DND-41 (cell line): ENCODE measurements around the gene COQ10A.
"Not testable (repeated sequence)": the region's sequence is repeated elsewhere in the genome, so short reads cannot be mapped to it uniquely, and the experiment has no call there.

Experiments used
- ATAC-seq: fragments of 200-7000 bp; cut with Tn5 transposase; 3 replicates; pipeline ENCODE4 v1.9.1; 2021; ENCODE audit warnings: low read depth; ENCODE audit not compliant: insufficient read depth
- DNase-seq: peaks from one replicate; pipeline ENCODE4 v3.0.0-alpha.2; 2020
- H2AFZ ChIP-seq: 2 replicates; pipeline ENCODE4 v1.6.0; 2012; ENCODE audit warnings: low read depth, low read length
- H3K27ac ChIP-seq: 2 replicates; pipeline ENCODE4 v1.5.1; 2012; ENCODE audit warnings: low read length, inconsistent platforms
- H3K27me3 ChIP-seq: fragments of 200-600 bp; sonication (generic); 2 replicates; pipeline ENCODE4 v1.6.0; 2012; ENCODE audit warnings: low read length, mild to moderate bottlenecking, inconsistent platforms; ENCODE audit not compliant: insufficient read depth, poor library complexity
- H3K36me3 ChIP-seq: 2 replicates; pipeline ENCODE4 v1.5.1; 2012; ENCODE audit warnings: low read length, inconsistent platforms; ENCODE audit not compliant: insufficient read depth
- H3K4me1 ChIP-seq: 2 replicates; pipeline ENCODE4 v1.5.1; 2012; ENCODE audit warnings: mild to moderate bottlenecking, low read length; ENCODE audit not compliant: insufficient read depth
- H3K4me2 ChIP-seq: 2 replicates; pipeline ENCODE4 v1.6.0; 2012; ENCODE audit warnings: mild to moderate bottlenecking, moderate library complexity, low read length, inconsistent platforms; ENCODE audit not compliant: insufficient read depth
- H3K4me3 ChIP-seq, 2 experiments: fragments of 200-600 bp in 1 of 2; shearing (Covaris generic) in 1 of 2; 2 replicates each; pipeline ENCODE4 v1.5.1; 2012 to 2016; ENCODE audit warnings: inconsistent platforms in 2 of 2, low read length in 2 of 2, mild to moderate bottlenecking in 2 of 2, low read depth in 1 of 2, moderate library complexity in 1 of 2
- H3K79me2 ChIP-seq: 2 replicates; pipeline ENCODE4 v1.6.0; 2012; ENCODE audit warnings: low read length, inconsistent platforms; ENCODE audit not compliant: insufficient read depth
- H3K9ac ChIP-seq: 2 replicates; pipeline ENCODE4 v1.6.0; 2012; ENCODE audit warnings: low read depth, mild to moderate bottlenecking, inconsistent platforms, low read length, moderate library complexity
- H3K9me3 ChIP-seq: 2 replicates; pipeline ENCODE4 v1.5.1; 2012; ENCODE audit warnings: low read length, moderate library complexity, mild to moderate bottlenecking, inconsistent platforms; ENCODE audit not compliant: insufficient read depth, severe bottlenecking
- H4K20me1 ChIP-seq: 2 replicates; pipeline ENCODE4 v1.6.0; 2012; ENCODE audit warnings: low read length; ENCODE audit not compliant: insufficient read depth
- EZH2 ChIP-seq: IDR thresholded peaks from 3 replicates; pipeline ENCODE4 v1.6.1; 2012; ENCODE audit warnings: borderline replicate concordance, low read depth, mild to moderate bottlenecking, moderate library complexity, low read length, inconsistent platforms; ENCODE audit not compliant: severe bottlenecking
- TF ChIP-seq, protein P1 (sequence below): IDR thresholded peaks from 2 replicates; pipeline ENCODE4 v1.5.1; 2012; ENCODE audit warnings: borderline replicate concordance, low read length, moderate library complexity, mild to moderate bottlenecking; ENCODE audit not compliant: poor library complexity, severe bottlenecking; ENCODE audit errors: extremely low read depth

Gene COQ10A

DNA sequence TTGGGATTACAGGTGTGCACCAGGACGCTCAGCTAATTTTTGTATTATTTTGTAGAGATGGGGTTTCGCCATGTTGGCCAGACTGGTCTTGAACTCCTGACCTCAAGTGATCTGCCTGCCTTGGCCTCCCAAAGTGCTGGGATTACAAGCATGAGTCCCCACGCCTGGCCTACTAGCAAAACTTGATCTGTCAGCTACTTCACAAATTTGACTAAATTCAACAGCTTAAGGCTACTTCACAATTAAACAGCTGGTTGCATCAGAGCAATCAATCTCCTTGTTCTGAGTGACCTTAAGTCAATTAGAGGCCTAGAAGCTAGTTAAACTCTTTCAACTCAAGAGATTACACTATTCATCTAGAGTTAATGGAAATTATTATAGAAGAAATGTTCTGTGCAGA is 12.2 kb downstream of the COQ10A start:
- Histone ChIP-seq H3K27me3 (no peaks in the 10 kb centered on the region), H3K9ac (no peak overlapping the region), H3K4me3 (no peak overlapping the region), H3K27ac (no peak overlapping the region), H3K9me3 (no peaks in the 10 kb centered on the region), H3K79me2 (no peaks in the 10 kb centered on the region), H2AFZ (no peak overlapping the region), H4K20me1 (no peaks in the 10 kb centered on the region), H3K4me1 (no peaks in the 10 kb centered on the region), H3K4me2 (no peak overlapping the region), H3K36me3 (peaks cover 93% of the 10 kb centered on the region)
- no peak for TF ChIP-seq EZH2
- TF ChIP-seq, protein P1, sequence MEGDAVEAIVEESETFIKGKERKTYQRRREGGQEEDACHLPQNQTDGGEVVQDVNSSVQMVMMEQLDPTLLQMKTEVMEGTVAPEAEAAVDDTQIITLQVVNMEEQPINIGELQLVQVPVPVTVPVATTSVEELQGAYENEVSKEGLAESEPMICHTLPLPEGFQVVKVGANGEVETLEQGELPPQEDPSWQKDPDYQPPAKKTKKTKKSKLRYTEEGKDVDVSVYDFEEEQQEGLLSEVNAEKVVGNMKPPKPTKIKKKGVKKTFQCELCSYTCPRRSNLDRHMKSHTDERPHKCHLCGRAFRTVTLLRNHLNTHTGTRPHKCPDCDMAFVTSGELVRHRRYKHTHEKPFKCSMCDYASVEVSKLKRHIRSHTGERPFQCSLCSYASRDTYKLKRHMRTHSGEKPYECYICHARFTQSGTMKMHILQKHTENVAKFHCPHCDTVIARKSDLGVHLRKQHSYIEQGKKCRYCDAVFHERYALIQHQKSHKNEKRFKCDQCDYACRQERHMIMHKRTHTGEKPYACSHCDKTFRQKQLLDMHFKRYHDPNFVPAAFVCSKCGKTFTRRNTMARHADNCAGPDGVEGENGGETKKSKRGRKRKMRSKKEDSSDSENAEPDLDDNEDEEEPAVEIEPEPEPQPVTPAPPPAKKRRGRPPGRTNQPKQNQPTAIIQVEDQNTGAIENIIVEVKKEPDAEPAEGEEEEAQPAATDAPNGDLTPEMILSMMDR, result no peak
- ATAC-seq (no peak), DNase-seq (no peak)

- no peak overlapping the region for H3K4me2 ChIP-seq
- H3K4me1 ChIP-seq, result no peaks in the 10 kb centered on the region
- H3K4me3 ChIP-seq, result no peak overlapping the region
- H3K27ac ChIP-seq, result no peak overlapping the region
- TF ChIP-seq, protein P1, result no peak
- TF ChIP-seq EZH2, result no peak
- no peaks in the 10 kb centered on the region for H4K20me1 ChIP-seq
- peaks cover 6% of the 10 kb centered on the region for H3K79me2 ChIP-seq
- H3K9me3 ChIP-seq, result no peaks in the 10 kb centered on the region
- no peaks in the 10 kb centered on the region for H3K27me3 ChIP-seq
- ATAC-seq (no peak), DNase-seq (no peak)
- H3K9ac ChIP-seq, result no peak overlapping the region
- no peak overlapping the region for H2AFZ ChIP-seq
- H3K36me3 ChIP-seq, result peaks cover 82% of the 10 kb centered on the region
Observed at GRCh38 chr12:56280849-56281248, 14.1 kb downstream of the COQ10A start.

DNA sequence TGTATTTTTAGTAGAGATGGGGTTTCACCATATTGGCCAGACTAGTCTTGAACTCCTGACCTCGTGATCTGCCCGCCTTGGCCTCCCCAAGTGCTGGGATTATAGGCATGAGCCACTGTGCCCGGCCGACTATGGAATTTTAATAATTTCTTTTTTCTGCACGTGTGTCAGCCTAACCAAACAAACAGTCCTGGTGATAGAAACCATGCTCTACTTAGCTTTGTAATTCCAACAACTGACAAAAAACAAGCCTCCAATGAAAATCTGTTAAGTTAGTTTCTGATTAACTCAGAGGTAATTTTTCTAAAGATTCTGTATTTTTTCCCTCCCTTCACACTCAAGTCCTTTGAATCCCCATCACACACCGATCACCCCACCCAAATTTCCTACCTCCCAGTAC is 15.3 kb downstream of the COQ10A start:
- Histone ChIP-seq H3K4me1 (no peaks in the 10 kb centered on the region), H3K27me3 (no peaks in the 10 kb centered on the region), H3K9ac (no peak overlapping the region), H3K36me3 (peaks cover 83% of the 10 kb centered on the region), H4K20me1 (no peaks in the 10 kb centered on the region), H3K4me2 (no peak overlapping the region), H2AFZ (no peak overlapping the region), H3K4me3 (no peak overlapping the region), H3K27ac (no peak overlapping the region), H3K79me2 (peaks cover 13% of the 10 kb centered on the region), H3K9me3 (no peaks in the 10 kb centered on the region)
- no peak for TF ChIP-seq EZH2
- TF ChIP-seq, protein P1, result no peak
- DNase-seq, result no peak
- no peak for ATAC-seq

DNA sequence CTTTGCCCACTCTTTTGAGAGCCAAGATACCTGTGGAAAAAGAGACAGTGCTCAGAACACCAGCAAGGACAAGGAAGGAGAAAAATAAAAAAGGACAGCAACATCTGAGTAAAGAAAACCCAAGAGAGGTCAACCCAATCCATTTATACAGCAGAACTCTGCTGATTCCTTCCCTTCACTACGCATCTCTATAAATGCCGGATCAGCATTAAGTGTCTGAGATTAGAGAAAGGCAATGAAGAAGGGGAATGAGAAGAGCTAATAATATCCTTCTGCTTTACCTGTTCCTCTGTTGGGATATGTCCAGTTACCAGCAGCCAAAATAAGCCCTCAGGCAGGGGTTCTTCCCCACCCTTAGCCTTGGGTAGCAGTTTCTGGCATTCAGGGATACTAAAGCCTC is 15.8 kb downstream of the COQ10A start:
- H3K36me3 ChIP-seq, result peaks cover 83% of the 10 kb centered on the region

DNA sequence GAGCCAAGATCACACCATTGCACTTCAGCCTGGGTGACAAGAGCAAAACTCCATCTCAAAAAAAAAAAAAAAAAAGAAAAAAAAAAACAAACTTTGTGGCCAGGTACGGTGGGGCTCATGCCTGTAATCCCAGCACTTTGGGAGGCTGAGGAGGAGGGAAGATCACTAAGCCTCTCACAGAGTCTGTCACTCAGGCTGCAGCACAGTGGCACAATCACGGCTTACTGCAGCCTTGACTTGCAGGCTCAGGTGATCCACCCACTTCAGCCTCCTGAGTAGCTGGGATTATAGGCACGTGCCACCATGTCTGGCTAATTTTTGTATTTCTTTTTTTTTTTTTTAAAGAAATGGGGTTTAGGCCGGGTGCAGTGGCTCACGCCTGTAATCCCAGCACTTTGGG is 17.5 kb downstream of the COQ10A start:
- not testable (repeated sequence) for H3K4me1 ChIP-seq, H2AFZ ChIP-seq, H3K27me3 ChIP-seq, H3K4me2 ChIP-seq, H3K9me3 ChIP-seq, DNase-seq, H3K4me3 ChIP-seq, H4K20me1 ChIP-seq, H3K27ac ChIP-seq, H3K9ac ChIP-seq, ATAC-seq
- peaks cover 32% of the 10 kb centered on the region for H3K79me2 ChIP-seq
- peaks cover 74% of the 10 kb centered on the region for H3K36me3 ChIP-seq

More for the DNA sequence above, 15.8 kb downstream of the COQ10A start:
- TF ChIP-seq, protein P1, result no peak
- TF ChIP-seq EZH2, result no peak
- no peak overlapping the region for H2AFZ ChIP-seq
- peaks cover 15% of the 10 kb centered on the region for H3K79me2 ChIP-seq
- ATAC-seq, result no peak
- DNase-seq, result no peak
- no peaks in the 10 kb centered on the region for H3K9me3 ChIP-seq
- no peak overlapping the region for H3K9ac ChIP-seq
- H3K27ac ChIP-seq, result no peak overlapping the region
- H3K4me2 ChIP-seq, result no peak overlapping the region
- no peaks in the 10 kb centered on the region for H3K4me1 ChIP-seq
- no peak overlapping the region for H3K4me3 ChIP-seq
- H3K27me3 ChIP-seq, result no peaks in the 10 kb centered on the region
- no peaks in the 10 kb centered on the region for H4K20me1 ChIP-seq
